Body of pancreas (tissue), 4 donors: ENCODE data around the gene S100A12.

Source experiments
- CTCF ChIP-seq, 7 experiments: fragments of 450-650 bp in 4 of 7; fragments of 200-600 bp in 3 of 7; sonication (generic) in 3 of 7; IDR thresholded peaks; one replicate each; pipeline ENCODE4 v1.5.1; 2016 to 2019; ENCODE audit warnings: antibody characterized with exemption in 7 of 7
- POLR2A ChIP-seq, 3 donors: fragments of 450-650 bp; IDR thresholded peaks; one replicate each; pipeline ENCODE4 v1.6.1; 2016; ENCODE audit warnings: antibody characterized with exemption in 3 of 3, mild to moderate bottlenecking in 2 of 3

GRCh38 chr1:153360592-153361479 lies 14.6 kb downstream of the S100A12 start:
- TF ChIP-seq CTCF (IDR thresholded peaks at IDR 0.05) (no peak), POLR2A (IDR thresholded peaks at IDR 0.05) (no peak)
